Upper lobe of left lung (tissue), 4 donors: ENCODE measurements around the gene ATG101.

Experiments
- CTCF ChIP-seq, 6 experiments: fragments of 450-650 bp in 4 of 6; fragments of 200-600 bp in 2 of 6; sonication (generic) in 2 of 6; IDR thresholded peaks; one replicate each; pipeline ENCODE4 v1.5.1; 2016 to 2019; ENCODE audit warnings: antibody characterized with exemption in 6 of 6
- EP300 ChIP-seq, 4 donors: sonication (generic); formaldehyde crosslinking; IDR thresholded peaks; one replicate each; pipeline ENCODE4 v1.5.1; 2017; ENCODE audit warnings: antibody characterized with exemption in 4 of 4, control low read depth in 2 of 4
- POLR2A ChIP-seq, 4 donors: fragments of 450-650 bp; IDR thresholded peaks; one replicate each; pipeline ENCODE4 v1.5.1; 2016 to 2017; ENCODE audit warnings: antibody characterized with exemption in 4 of 4, mild to moderate bottlenecking in 2 of 4

GRCh38 chr12:52082669-52082987, 12.8 kb downstream of the ATG101 start:
- TF ChIP-seq CTCF (IDR thresholded peaks at IDR 0.05) (no peak), EP300 (IDR thresholded peaks at IDR 0.05) (no peak), POLR2A (IDR thresholded peaks at IDR 0.05) (no peak)
